Fibroblast of villous mesenchyme (primary cell): ENCODE measurements around the gene SMCO2. TPM values are rescaled to one million over a fixed set of nuclear protein-coding genes. Genes with fewer than 3 reads are reported as not detected.

Experiments
- DNase-seq: peaks from one replicate; pipeline ENCODE4 v3.0.0-alpha.2; 2010; ENCODE audit warnings: low read depth
- H3K4me3 ChIP-seq: 2 replicates; pipeline ENCODE4 v1.5.1; 2011; ENCODE audit warnings: low read depth, mild to moderate bottlenecking, low read length
- total RNA-seq: library from RNA; depleted of rRNA; stranded (reverse); fragments of >200 nt; gene quantifications from 2 replicates; pipeline ENCODE4 v1.2.3, GENCODE V29; 2012
- TF ChIP-seq, protein P1 (sequence below): IDR thresholded peaks from 2 replicates; pipeline ENCODE4 v1.5.1; 2012; ENCODE audit warnings: low read depth, mild to moderate bottlenecking, low read length; ENCODE audit not compliant: insufficient read depth

The SMCO2 gene
- total RNA-seq, 1 donor: not detected

GRCh38 chr12:27524839-27525753, 78.6 kb downstream of the SMCO2 start:
- TF ChIP-seq, protein P1, sequence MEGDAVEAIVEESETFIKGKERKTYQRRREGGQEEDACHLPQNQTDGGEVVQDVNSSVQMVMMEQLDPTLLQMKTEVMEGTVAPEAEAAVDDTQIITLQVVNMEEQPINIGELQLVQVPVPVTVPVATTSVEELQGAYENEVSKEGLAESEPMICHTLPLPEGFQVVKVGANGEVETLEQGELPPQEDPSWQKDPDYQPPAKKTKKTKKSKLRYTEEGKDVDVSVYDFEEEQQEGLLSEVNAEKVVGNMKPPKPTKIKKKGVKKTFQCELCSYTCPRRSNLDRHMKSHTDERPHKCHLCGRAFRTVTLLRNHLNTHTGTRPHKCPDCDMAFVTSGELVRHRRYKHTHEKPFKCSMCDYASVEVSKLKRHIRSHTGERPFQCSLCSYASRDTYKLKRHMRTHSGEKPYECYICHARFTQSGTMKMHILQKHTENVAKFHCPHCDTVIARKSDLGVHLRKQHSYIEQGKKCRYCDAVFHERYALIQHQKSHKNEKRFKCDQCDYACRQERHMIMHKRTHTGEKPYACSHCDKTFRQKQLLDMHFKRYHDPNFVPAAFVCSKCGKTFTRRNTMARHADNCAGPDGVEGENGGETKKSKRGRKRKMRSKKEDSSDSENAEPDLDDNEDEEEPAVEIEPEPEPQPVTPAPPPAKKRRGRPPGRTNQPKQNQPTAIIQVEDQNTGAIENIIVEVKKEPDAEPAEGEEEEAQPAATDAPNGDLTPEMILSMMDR: no peak
- H3K4me3 ChIP-seq: peak overlapping the region; percentile 91
- peak; percentile 69 for DNase-seq

GRCh38 chr12:27527512-27527911, 81.0 kb downstream of the SMCO2 start:
- TF ChIP-seq, protein P1: no peak
- H3K4me3 ChIP-seq: no peak overlapping the region
- DNase-seq: no peak

GRCh38 chr12:27528788-27529187, 82.3 kb downstream of the SMCO2 start:
- TF ChIP-seq, protein P1: no peak
- DNase-seq: no peak

GRCh38 chr12:27530157-27530922, 83.8 kb downstream of the SMCO2 start:
- no peak for DNase-seq
- TF ChIP-seq, protein P1: no peak
- H3K4me3 ChIP-seq: no peak overlapping the region

More at GRCh38 chr12:27528788-27529187, 82.3 kb downstream of the SMCO2 start:
- H3K4me3 ChIP-seq: no peak overlapping the region

DNA sequence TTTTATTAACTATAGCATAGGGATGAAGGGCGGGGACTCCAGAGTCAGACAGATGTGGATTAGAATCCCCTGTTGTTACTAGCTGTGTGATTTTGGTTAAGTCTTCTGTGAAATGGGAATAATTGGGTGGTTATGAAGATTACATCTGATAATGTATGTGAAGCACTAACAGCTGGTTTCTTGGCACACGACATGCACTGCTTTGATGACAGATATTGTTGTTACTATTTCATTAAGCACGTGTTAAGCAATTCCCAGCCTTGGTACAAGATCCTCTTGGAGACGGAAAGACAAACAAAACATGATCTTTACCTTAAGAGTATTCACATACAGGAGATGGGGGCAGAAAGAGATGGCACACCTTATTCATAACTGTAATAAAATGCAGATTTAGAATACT, 85.4 kb downstream of the SMCO2 start:
- TF ChIP-seq, protein P1: no peak
- no peak overlapping the region for H3K4me3 ChIP-seq
- peak; percentile 55 for DNase-seq

GRCh38 chr12:27534060-27534764, 87.7 kb downstream of the SMCO2 start:
- no peak overlapping the region for H3K4me3 ChIP-seq
- no peak for DNase-seq
- TF ChIP-seq, protein P1: no peak
